HL-60 (cell line): ENCODE measurements around the gene XPC.
"Not testable (repeated sequence)": the region's sequence is repeated elsewhere in the genome, so short reads cannot be mapped to it uniquely, and the experiment has no call there.

Experiments used
- DNase-seq, 2 experiments: peaks; one replicate each; pipeline ENCODE4 v3.0.0-alpha.2; 2010 to 2020; ENCODE audit warnings: low read depth in 1 of 2, low spot score in 1 of 2
- H3K27ac ChIP-seq: fragments of 250-450 bp; sonication (Bioruptor Pico); replicated peaks from 2 replicates; pipeline ENCODE4 v1.5.1; 2020; ENCODE audit warnings: mild to moderate bottlenecking, moderate library complexity
- H3K27me3 ChIP-seq: fragments of 250-450 bp; sonication (Bioruptor Pico); 2 replicates; pipeline ENCODE4 v1.5.1; 2021; ENCODE audit warnings: mild to moderate bottlenecking, moderate library complexity; ENCODE audit not compliant: insufficient read depth, poor library complexity, severe bottlenecking
- H3K4me3 ChIP-seq: replicated peaks from 2 replicates; pipeline ENCODE4 v1.5.1; 2011; ENCODE audit warnings: mild to moderate bottlenecking, control low read depth, low read length; ENCODE audit not compliant: insufficient read depth
- CTCF ChIP-seq: IDR thresholded peaks from one replicate; pipeline ENCODE4 v1.5.1; 2011; ENCODE audit warnings: low read length, control low read depth, inconsistent platforms; ENCODE audit not compliant: insufficient read depth
- GABPA ChIP-seq: IDR thresholded peaks from 2 replicates; pipeline ENCODE4 v1.6.1; 2012; ENCODE audit warnings: low read depth
- POLR2AphosphoS5 ChIP-seq: IDR thresholded peaks from 2 replicates; pipeline ENCODE4 v1.6.1; 2012; ENCODE audit warnings: low read depth
- REST ChIP-seq: IDR thresholded peaks from 2 replicates; pipeline ENCODE4 v1.6.1; 2012; ENCODE audit warnings: low read depth; ENCODE audit not compliant: insufficient replicate concordance
- SPI1 ChIP-seq: IDR thresholded peaks from 2 replicates; pipeline ENCODE4 v1.6.1; 2012; ENCODE audit warnings: low read depth, mild to moderate bottlenecking, borderline replicate concordance

Gene XPC

GRCh38 chr3:14123308-14124222 is 54.8 kb downstream of the XPC start:
- H3K27me3 ChIP-seq: no peaks in the 10 kb centered on the region
- H3K27ac ChIP-seq: peak overlapping the region; percentile 89
- H3K4me3 ChIP-seq: peak overlapping the region; percentile 94
- no peak for TF ChIP-seq GABPA
- TF ChIP-seq POLR2AphosphoS5: no peak
- no peak for TF ChIP-seq REST
- no peak for TF ChIP-seq CTCF
- no peak for TF ChIP-seq SPI1
- DNase-seq: no peak

- DNase-seq: no peak
- no peak overlapping the region for H3K4me3 ChIP-seq
- no peak overlapping the region for H3K27ac ChIP-seq
- no peak for TF ChIP-seq POLR2AphosphoS5
- TF ChIP-seq SPI1: no peak
- no peaks in the 10 kb centered on the region for H3K27me3 ChIP-seq
These were observed 56.1 kb downstream of the XPC start for GRCh38 chr3:14122301-14122700.

DNA sequence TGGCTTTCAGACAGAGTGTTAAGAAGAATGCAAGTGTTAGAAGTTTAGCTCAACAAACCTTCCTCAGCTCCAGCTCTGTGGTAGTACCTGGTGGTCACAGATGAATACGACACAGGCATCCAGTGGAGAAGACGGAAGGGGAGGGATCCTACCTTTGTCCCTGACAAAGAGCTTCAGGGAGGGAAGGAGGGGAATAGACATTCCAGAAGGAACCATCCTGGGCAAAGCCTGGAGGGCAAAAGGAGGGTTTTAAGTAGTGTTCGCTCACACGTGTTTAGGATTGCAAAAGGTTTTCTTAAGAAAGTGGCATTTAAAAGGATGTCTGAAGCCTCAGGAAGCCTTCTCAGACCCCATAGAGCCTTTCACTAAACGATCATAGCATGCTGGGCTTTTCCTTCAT is 56.5 kb downstream of the XPC start:
- no peak overlapping the region for H3K4me3 ChIP-seq
- H3K27me3 ChIP-seq: no peaks in the 10 kb centered on the region
- TF ChIP-seq POLR2AphosphoS5 (no peak), SPI1 (no peak), GABPA (no peak), CTCF (no peak)
- no peak overlapping the region for H3K27ac ChIP-seq
- no peak for DNase-seq

DNA sequence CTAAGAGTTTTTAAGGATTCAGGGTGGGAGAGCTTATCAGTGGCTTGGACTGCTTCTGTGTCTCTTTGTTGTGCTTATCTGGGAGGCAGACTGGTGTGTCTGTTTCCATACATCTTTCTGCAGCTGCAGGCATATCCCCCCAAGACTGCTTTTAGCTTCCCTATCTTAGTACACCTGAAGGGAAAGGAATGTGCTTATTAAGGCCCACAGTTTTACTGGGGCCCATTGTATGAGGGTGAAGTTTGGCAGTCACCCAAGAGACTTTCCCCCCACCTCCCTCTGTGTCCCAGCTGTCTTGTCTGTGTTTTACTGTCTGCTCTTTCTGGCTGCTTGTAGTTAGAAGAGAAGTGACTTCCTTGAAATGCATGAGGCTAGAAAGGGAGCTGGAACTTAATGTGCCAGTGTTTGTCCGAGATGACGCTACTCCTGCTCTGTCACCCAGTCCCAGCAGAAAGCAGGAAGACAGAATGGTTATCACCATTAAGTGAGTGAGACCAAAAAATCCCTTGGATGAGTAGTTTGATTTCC is 57.4 kb downstream of the XPC start:
- not testable (repeated sequence) for H3K4me3 ChIP-seq, DNase-seq, H3K27ac ChIP-seq, H3K27me3 ChIP-seq

- no peak overlapping the region for H3K27ac ChIP-seq
- no peak for TF ChIP-seq REST
- TF ChIP-seq SPI1: no peak
These were observed 58.1 kb downstream of the XPC start for GRCh38 chr3:14120111-14120920.

More at GRCh38 chr3:14120111-14120920, 58.1 kb downstream of the XPC start:
- no peaks in the 10 kb centered on the region for H3K27me3 ChIP-seq
- no peak overlapping the region for H3K4me3 ChIP-seq
- no peak for DNase-seq
